ENCODE results near the gene DHX58. TPM values are rescaled to one million over a fixed set of nuclear protein-coding genes. Genes with fewer than 3 reads are reported as not detected.

The DHX58 gene
- total and polyA plus RNA-seq, 3 donors from 2014 or later, result 35.9 to 56.3 (median 51.1) TPM

GRCh38 chr17:42055027-42055426 lies 57.5 kb downstream of the DHX58 start:
- H3K27me3 ChIP-seq, result no peaks in the 10 kb centered on the region
- no peaks in the 10 kb centered on the region for H3K9me3 ChIP-seq
- H3K4me1 ChIP-seq, result peaks cover 26% of the 10 kb centered on the region
- no peak overlapping the region for H3K27ac ChIP-seq
- H3K36me3 ChIP-seq (ENCODE audit: low read depth, missing control alignments), result no peaks in the 10 kb centered on the region
- DNase-seq, result no peak
- TF ChIP-seq, protein P1, sequence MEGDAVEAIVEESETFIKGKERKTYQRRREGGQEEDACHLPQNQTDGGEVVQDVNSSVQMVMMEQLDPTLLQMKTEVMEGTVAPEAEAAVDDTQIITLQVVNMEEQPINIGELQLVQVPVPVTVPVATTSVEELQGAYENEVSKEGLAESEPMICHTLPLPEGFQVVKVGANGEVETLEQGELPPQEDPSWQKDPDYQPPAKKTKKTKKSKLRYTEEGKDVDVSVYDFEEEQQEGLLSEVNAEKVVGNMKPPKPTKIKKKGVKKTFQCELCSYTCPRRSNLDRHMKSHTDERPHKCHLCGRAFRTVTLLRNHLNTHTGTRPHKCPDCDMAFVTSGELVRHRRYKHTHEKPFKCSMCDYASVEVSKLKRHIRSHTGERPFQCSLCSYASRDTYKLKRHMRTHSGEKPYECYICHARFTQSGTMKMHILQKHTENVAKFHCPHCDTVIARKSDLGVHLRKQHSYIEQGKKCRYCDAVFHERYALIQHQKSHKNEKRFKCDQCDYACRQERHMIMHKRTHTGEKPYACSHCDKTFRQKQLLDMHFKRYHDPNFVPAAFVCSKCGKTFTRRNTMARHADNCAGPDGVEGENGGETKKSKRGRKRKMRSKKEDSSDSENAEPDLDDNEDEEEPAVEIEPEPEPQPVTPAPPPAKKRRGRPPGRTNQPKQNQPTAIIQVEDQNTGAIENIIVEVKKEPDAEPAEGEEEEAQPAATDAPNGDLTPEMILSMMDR (IDR thresholded peaks at IDR 0.05), result no peak
- TF ChIP-seq POLR2A (IDR thresholded peaks at IDR 0.05), result no peak
- WGBS, 2 donors, result 39 to 46% methylated on average over 3 of the region's 3 CpGs
- no peak overlapping the region for H3K4me3 ChIP-seq
- intact Hi-C loops (cut with DNase I; ENCODE audit: low total_unique reads), result no loop called here

DNA sequence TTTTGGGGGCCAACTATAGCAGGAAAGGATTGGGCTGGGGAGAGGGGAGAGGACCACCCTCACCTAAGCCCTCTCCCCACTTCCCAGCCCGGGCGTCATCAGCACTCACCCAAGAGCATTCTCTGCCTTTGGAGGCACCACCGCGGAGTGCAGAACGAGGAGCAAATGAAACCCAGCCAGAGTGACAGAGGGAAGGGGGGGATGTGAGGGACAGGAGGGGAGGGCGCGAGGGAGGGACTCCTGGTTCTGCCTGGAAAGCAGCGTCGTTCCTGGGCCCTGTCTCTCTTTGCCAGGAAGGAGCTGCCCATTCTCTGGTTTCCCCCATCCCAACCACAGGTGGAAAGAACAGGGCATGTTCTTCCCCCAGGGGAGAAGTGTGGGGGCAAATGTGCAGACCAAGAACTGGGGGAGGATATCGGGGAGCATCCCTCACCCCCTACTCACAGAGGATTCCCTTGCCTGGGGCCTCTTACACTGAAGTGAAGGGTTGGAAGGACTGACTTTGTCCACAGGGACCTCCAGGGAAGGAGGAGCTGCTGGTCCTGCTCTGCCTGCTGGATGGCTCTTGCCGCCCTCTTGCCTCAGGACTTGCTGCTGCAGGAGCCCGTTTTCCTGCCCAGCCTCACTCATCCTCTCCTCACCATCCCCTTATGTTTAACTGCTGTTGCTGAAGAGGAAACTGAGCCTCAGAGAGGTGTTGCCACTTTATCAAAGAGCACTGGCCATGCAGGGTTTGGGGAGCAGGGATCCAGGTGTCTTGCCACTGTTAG lies 58.6 kb downstream of the DHX58 start:
- WGBS, 2 donors, result 33 to 50% methylated on average over 7 to 12 of the region's 12 CpGs
- Histone ChIP-seq H3K27me3 (no peaks in the 10 kb centered on the region), H3K4me1 (peaks cover 30% of the 10 kb centered on the region), H3K4me3 (no peak overlapping the region), H3K36me3 (ENCODE audit: low read depth, missing control alignments) (no peaks in the 10 kb centered on the region), H3K9me3 (no peaks in the 10 kb centered on the region), H3K27ac (no peak overlapping the region)
- TF ChIP-seq, protein P1 (IDR thresholded peaks at IDR 0.05), result no peak
- no peak for TF ChIP-seq POLR2A (IDR thresholded peaks at IDR 0.05)
- intact Hi-C loops (cut with DNase I; ENCODE audit: low total_unique reads), result no loop called here
- DNase-seq, result no peak

GRCh38 chr17:42052346-42052877 lies 60.1 kb downstream of the DHX58 start:
- no peak for DNase-seq
- Histone ChIP-seq H3K36me3 (ENCODE audit: low read depth, missing control alignments) (no peaks in the 10 kb centered on the region), H3K27ac (no peak overlapping the region), H3K4me3 (no peak overlapping the region), H3K4me1 (peaks cover 22% of the 10 kb centered on the region), H3K27me3 (no peaks in the 10 kb centered on the region), H3K9me3 (no peaks in the 10 kb centered on the region)
- intact Hi-C loops (cut with DNase I; ENCODE audit: low total_unique reads), result no loop called here
- TF ChIP-seq, protein P1 (IDR thresholded peaks at IDR 0.05), result no peak
- no peak for TF ChIP-seq POLR2A (IDR thresholded peaks at IDR 0.05)
- 82% methylated on average over 6 of the region's 6 CpGs for WGBS, 2 donors

DNA sequence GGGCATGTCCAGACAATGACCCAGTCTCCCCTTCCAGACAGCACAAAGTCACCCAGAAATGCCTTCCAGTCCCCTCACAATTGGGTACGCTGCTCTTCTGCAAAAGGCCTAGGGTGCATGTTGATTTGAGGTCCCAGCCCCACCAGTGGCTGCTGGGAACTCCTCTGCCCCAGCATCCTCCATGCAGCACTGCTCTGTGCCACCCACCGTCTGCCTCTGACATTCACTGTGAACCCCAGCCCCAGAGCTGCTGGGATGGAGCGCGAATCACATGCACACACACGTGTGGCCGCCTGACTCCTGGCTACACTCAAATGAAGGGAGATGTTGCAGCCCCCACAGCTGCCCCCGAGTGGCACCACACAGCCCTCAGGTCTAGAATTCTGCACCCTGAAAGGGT lies 60.9 kb downstream of the DHX58 start:
- Histone ChIP-seq H3K4me3 (no peak overlapping the region), H3K4me1 (peaks cover 22% of the 10 kb centered on the region), H3K27ac (no peak overlapping the region), H3K27me3 (no peaks in the 10 kb centered on the region), H3K9me3 (no peaks in the 10 kb centered on the region), H3K36me3 (ENCODE audit: low read depth, missing control alignments) (no peaks in the 10 kb centered on the region)
- 89 to 100% methylated on average over 1 to 7 of the region's 7 CpGs for WGBS, 2 donors
- no peak for TF ChIP-seq POLR2A (IDR thresholded peaks at IDR 0.05)
- intact Hi-C loops (cut with DNase I; ENCODE audit: low total_unique reads), result no loop called here
- no peak for DNase-seq

Other genes with a start within 250 kb of the DHX58 start
- gene KLHL11, start 247.3 kb downstream of the DHX58 start, total RNA-seq, result 10 to 100 TPM; 61.3 to 70.2 TPM
- 28.2 TPM for gene KLHL11, start 247.3 kb downstream of the DHX58 start, polyA plus RNA-seq (ENCODE audit: insufficient read depth, low read depth, low replicate concordance)
- gene ACLY, start 193.8 kb downstream of the DHX58 start, total RNA-seq, result 10 to 100 TPM; 68.4 to 86.0 TPM
- 83.0 TPM for gene ACLY, start 193.8 kb downstream of the DHX58 start, polyA plus RNA-seq (ENCODE audit: insufficient read depth, low read depth, low replicate concordance)
- gene ODAD4, start 182.1 kb downstream of the DHX58 start, total RNA-seq, result 10 to 100 TPM; 22.3 to 26.0 TPM
- 53.7 TPM for gene ODAD4, start 182.1 kb downstream of the DHX58 start, polyA plus RNA-seq (ENCODE audit: insufficient read depth, low read depth, low replicate concordance)
- 10 to 100 TPM; 74.3 to 89.7 TPM for gene CNP, start 145.9 kb downstream of the DHX58 start, total RNA-seq
- 40.8 TPM for gene CNP, start 145.9 kb downstream of the DHX58 start, polyA plus RNA-seq (ENCODE audit: insufficient read depth, low read depth, low replicate concordance)
- gene DNAJC7, start 95.3 kb downstream of the DHX58 start, total RNA-seq, result 10 to 100 TPM; 81.1 to 86.2 TPM
- 94.3 TPM for gene DNAJC7, start 95.3 kb downstream of the DHX58 start, polyA plus RNA-seq (ENCODE audit: insufficient read depth, low read depth, low replicate concordance)
- gene NKIRAS2, start 92.6 kb downstream of the DHX58 start, total RNA-seq, result 100 to 1,000 TPM in 1 of 2 donors, 10 to 100 TPM in 1; 85.1 to 103 TPM
- gene NKIRAS2, start 92.6 kb downstream of the DHX58 start, polyA plus RNA-seq (ENCODE audit: insufficient read depth, low read depth, low replicate concordance), result 65.4 TPM
- 10 to 100 TPM in 1 of 2 donors, 1 to 10 TPM in 1; 7.7 to 11.3 TPM for gene C17orf113, start 62.1 kb downstream of the DHX58 start, total RNA-seq
- 2.8 TPM for gene C17orf113, start 62.1 kb downstream of the DHX58 start, polyA plus RNA-seq (ENCODE audit: insufficient read depth, low read depth, low replicate concordance)
- 10 to 100 TPM; 17.9 to 26.6 TPM for gene ZNF385C, start 14.2 kb downstream of the DHX58 start, total RNA-seq
- 21.4 TPM for gene ZNF385C, start 14.2 kb downstream of the DHX58 start, polyA plus RNA-seq (ENCODE audit: insufficient read depth, low read depth, low replicate concordance)
- gene KAT2A, start 8.7 kb upstream of the DHX58 start, total RNA-seq, result 100 to 1,000 TPM; 109 to 111 TPM
- gene KAT2A, start 8.7 kb upstream of the DHX58 start, polyA plus RNA-seq (ENCODE audit: insufficient read depth, low read depth, low replicate concordance), result 37.6 TPM
- 1 to 10 TPM; 6.9 to 9.8 TPM for gene HSPB9, start 10.1 kb upstream of the DHX58 start, total RNA-seq
- 12.9 TPM for gene HSPB9, start 10.1 kb upstream of the DHX58 start, polyA plus RNA-seq (ENCODE audit: insufficient read depth, low read depth, low replicate concordance)
- 100 to 1,000 TPM in 1 of 2 donors, 10 to 100 TPM in 1; 96.0 to 152 TPM for gene RAB5C, start 42.3 kb upstream of the DHX58 start, total RNA-seq
- gene RAB5C, start 42.3 kb upstream of the DHX58 start, polyA plus RNA-seq (ENCODE audit: insufficient read depth, low read depth, low replicate concordance), result 139 TPM
- under 1 TPM; 0.24 to 0.56 TPM for gene KCNH4, start 68.4 kb upstream of the DHX58 start, total RNA-seq
- 0.42 TPM for gene KCNH4, start 68.4 kb upstream of the DHX58 start, polyA plus RNA-seq (ENCODE audit: insufficient read depth, low read depth, low replicate concordance)
- gene HCRT, start 72.7 kb upstream of the DHX58 start, total RNA-seq, result not detected
- not detected for gene HCRT, start 72.7 kb upstream of the DHX58 start, polyA plus RNA-seq (ENCODE audit: insufficient read depth, low read depth, low replicate concordance)
- 10 to 100 TPM; 28.3 to 36.6 TPM for gene GHDC, start 81.8 kb upstream of the DHX58 start, total RNA-seq
- gene GHDC, start 81.8 kb upstream of the DHX58 start, polyA plus RNA-seq (ENCODE audit: insufficient read depth, low read depth, low replicate concordance), result 16.9 TPM
- 10 to 100 TPM; 65.9 to 81.5 TPM for gene STAT5B, start 163.7 kb upstream of the DHX58 start, total RNA-seq
- gene STAT5B, start 163.7 kb upstream of the DHX58 start, polyA plus RNA-seq (ENCODE audit: insufficient read depth, low read depth, low replicate concordance), result 66.0 TPM
- gene STAT5A, start 175.8 kb upstream of the DHX58 start, total RNA-seq, result 10 to 100 TPM; 27.8 to 37.0 TPM
- 13.7 TPM for gene STAT5A, start 175.8 kb upstream of the DHX58 start, polyA plus RNA-seq (ENCODE audit: insufficient read depth, low read depth, low replicate concordance)

Data from testis (tissue), 3 donors.